ENCODE measurements around the gene ELOVL7.
"Not testable (repeated sequence)": the region's sequence is repeated elsewhere in the genome, so short reads cannot be mapped to it uniquely, and the experiment has no call there.

The ELOVL7 gene

DNA sequence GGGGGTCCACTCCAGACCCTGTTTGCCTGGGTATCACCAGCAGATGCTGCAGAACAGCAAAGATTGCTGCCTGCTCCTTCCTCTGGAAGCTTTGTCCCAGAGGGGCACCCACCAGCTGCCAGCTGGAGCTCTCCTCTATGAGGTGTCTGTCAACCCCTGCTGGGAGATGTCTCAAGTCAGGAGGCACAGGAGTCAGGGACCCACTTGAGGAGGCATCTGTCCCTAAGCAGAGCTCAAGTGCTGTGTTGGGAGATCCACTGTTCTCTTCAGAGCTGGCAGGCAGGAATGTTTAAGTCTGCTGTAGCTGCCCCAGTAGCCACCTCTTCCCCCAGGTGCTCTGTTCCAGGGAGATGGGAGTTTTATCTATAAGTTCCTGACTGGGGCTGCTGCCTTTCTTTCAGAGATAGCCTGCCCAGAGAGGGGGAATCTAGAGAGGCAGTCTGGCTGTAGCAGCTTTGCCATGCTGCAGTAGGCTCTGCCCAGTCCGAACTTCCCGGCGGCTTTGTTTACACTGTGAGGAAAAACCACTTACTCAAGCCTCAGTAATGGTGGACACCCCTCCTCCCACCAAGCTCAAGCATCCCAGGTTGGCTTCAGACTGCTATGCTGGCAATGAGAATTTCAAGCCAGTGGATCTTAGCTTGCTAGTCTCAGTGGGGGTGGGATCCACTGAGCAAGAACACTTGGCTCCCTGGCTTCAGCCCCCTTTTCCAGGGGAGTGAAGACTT is 128.7 kb downstream of the ELOVL7 start:
- not testable (repeated sequence) for DNase-seq (ENCODE audit: low read depth in 2 of 2)

DNA sequence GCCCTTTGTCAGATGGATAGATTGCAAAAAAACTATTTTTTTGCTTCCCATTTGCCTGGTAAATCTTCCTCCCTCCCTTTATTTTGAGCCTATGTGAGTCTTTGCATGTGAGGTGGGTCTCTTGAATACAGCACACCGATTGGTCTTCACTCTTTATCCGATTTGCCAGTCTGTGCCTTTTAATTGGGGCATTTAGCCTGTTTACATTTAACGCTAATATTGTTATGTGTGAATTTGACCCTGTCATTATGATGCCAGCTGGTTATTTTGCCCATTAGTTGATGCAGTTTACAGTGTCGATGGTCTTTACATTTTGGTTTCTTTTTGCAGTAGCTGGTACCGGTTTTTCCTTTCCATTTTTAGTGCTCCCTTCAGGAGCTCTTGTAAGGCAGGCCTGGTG is 131.1 kb downstream of the ELOVL7 start:
- DNase-seq (ENCODE audit: low read depth in 2 of 2), result no peak

DNA sequence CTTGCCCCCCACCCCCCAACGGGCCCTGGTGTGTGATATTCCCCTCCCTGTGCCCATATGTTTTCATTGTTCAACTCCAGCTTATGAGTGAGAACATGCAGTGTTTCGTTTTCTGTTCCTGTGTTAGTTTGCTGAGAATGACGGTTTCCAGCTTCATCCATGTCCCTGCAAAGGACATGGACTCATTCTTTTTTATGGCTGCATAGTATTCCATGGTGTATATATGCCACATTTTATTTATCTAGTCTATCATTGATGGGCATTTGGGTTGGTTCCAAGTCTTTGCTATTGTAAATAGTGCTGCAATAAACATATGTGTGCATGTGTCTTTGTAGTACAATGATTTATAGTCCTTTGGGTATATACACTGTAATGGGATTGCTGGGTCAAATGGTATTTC is 132.2 kb downstream of the ELOVL7 start:
- DNase-seq (ENCODE audit: low read depth in 2 of 2), result not testable (repeated sequence)

DNA sequence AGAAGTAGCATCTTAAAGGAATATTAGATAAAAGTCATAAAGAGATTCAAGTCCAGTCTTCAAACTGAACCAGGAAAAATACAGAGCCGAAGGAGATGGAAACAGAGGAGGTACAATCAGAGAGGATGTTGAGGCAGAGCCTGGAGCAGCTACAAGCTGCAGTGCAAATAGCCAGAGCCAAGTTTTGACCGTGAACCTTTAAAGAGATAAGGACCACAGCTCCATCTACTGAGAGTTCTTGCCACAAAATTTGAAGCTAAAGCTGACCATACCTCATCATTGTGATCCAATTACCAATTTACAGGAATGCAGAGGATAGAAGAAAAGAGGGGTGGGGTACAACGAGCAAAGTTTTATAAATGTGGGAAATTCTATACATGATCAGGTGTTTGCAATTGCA is 133.7 kb downstream of the ELOVL7 start:
- no peak for DNase-seq (ENCODE audit: low read depth in 2 of 2)

DNA sequence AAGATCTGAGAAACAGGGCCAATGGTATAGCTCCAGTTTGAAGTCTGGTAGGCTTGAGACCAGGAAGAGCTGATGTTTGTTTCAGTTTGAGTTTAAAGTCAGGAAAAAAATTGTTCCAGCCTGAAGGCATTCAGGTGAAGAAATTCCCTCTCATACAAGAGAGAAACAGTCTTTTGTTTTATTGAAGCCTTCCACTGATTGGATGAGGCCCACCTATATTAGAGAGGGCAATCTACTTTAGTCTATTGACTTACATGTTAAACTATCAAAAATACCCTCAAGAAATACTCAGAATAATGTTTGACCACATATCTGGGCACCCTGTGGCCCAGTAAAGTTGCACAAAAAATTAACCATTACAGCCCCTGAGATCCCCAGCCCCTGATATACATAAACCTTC is 138.9 kb downstream of the ELOVL7 start:
- no peak for DNase-seq (ENCODE audit: low read depth in 2 of 2)

DNA sequence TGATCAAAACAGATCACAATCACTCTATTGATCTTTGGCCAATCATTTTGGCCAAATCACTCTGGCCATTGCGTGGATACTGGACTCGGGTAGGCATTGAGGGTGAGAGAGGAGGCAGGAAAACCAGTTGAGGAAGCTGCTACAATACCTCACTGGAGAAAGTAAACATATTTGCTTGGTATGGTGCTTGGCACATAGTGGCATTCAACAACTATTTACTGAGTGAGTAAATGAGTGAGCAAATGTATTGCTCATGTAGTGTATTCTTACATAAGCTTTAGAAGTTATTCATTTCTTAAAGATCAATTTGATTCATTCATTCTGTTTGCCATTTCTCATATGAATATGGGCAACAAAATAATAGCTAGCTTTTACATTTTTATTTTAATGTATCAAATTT is 140.1 kb downstream of the ELOVL7 start:
- no peak for DNase-seq (ENCODE audit: low read depth in 2 of 2)
